Testis (tissue), 3 donors: ENCODE data around the gene PPP1CB. TPM values are rescaled to one million over a fixed set of nuclear protein-coding genes. Genes with fewer than 3 reads are reported as not detected.
"Not testable (repeated sequence)": the region's sequence is repeated elsewhere in the genome, so short reads cannot be mapped to it uniquely, and the experiment has no call there.

Experiments
- DNase-seq: peaks from one replicate; pipeline ENCODE4 v3.0.0-alpha.2; 2019
- H3K27ac ChIP-seq, 2 donors: fragments of 200-600 bp; sonication (generic); one replicate each; pipeline ENCODE4 v1.5.1; 2019
- H3K27me3 ChIP-seq: fragments of 200-600 bp; sonication (generic); one replicate; pipeline ENCODE4 v1.5.1; 2019
- H3K36me3 ChIP-seq: fragments of 200-600 bp; sonication (generic); one replicate; pipeline ENCODE4 v1.5.1; 2017; ENCODE audit warnings: low read depth; ENCODE audit errors: missing control alignments
- H3K4me1 ChIP-seq: fragments of 200-600 bp; sonication (generic); one replicate; pipeline ENCODE4 v1.5.1; 2019
- H3K4me3 ChIP-seq, 2 donors: fragments of 200-600 bp; sonication (generic); one replicate each; pipeline ENCODE4 v1.5.1; 2017 to 2019
- H3K9me3 ChIP-seq: fragments of 200-600 bp; sonication (generic); one replicate; pipeline ENCODE4 v1.5.1; 2017
- CTCF ChIP-seq, 3 experiments: fragments of 450-650 bp in 2 of 3; fragments of 200-600 bp in 1 of 3; sonication (generic) in 1 of 3; IDR thresholded peaks; one replicate each; pipeline ENCODE4 v1.5.1; 2016 to 2019; ENCODE audit warnings: antibody characterized with exemption in 3 of 3, mild to moderate bottlenecking in 2 of 3, moderate library complexity in 1 of 3
- POLR2A ChIP-seq: fragments of 450-650 bp; IDR thresholded peaks from one replicate; pipeline ENCODE4 v1.6.1; 2017; ENCODE audit warnings: antibody characterized with exemption, mild to moderate bottlenecking, moderate library complexity
- WGBS, 2 donors: methylation state at CpG; one replicate each; pipeline ENCODE4 v1.1.5; 2018; 5-methylcytosine and 5-hydroxymethylcytosine counted together
- intact Hi-C: fragments of 100-400 bp; cut with DNase I; formaldehyde crosslinking; loops from one replicate; pipeline ENCODE4 v1.15.1; 2023; ENCODE audit warnings: low total_unique reads
- polyA plus RNA-seq: library from polyadenylated mRNA; stranded (reverse); fragments of 350-450 nt; fragmentation: Illumina TruSeq; extraction: RNeasy Lipid Tissue Mini Kit (QIAGEN cat#74804); gene quantifications from one replicate; pipeline ENCODE4 v1.2.3, GENCODE V29; 2014; ENCODE audit warnings: low read depth, low replicate concordance; ENCODE audit not compliant: insufficient read depth
- total RNA-seq, 2 donors: library from RNA; depleted of rRNA; stranded (reverse); fragments of >200 nt; gene quantifications; one replicate each; pipeline ENCODE4 v1.2.3, GENCODE V29; 2016

Gene PPP1CB
- total and polyA plus RNA-seq, 3 donors from 2014 or later: 84.8 to 204 (median 175) TPM

DNA sequence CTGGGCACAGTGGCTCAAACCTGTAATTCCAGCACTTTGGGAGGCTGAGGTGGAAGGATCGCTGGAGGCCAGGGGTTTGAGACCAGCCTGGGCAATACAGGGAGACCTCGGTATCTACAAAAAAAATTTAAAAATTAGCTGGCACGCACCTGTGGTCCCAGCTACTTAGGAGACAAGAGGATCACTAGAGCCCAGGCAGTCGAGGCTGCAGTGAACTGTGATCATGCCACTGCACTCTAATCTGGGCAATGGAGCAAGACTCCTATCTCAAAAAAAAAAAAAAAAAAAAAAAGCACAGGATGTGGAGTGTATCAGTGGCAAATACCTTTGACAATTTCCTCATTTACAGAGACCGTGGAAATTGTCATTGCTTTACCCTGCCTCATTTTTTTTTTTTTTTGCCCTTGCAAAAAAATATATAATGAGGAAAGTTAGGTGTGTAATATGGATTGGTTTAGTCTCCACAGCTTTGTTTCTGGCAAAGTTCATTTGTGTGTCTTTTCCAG is 20.9 kb upstream of the PPP1CB start:
- 90 to 94% methylated on average over 5 of the region's 5 CpGs for WGBS, 2 donors
- Histone ChIP-seq H3K36me3 (no peaks in the 10 kb centered on the region), H3K9me3 (no peaks in the 10 kb centered on the region), H3K27me3 (no peaks in the 10 kb centered on the region), H3K4me1 (no peaks in the 10 kb centered on the region), H3K27ac (no peak overlapping the region), H3K4me3 (no peak overlapping the region)
- no peak for TF ChIP-seq CTCF (IDR thresholded peaks at IDR 0.05)
- TF ChIP-seq POLR2A: no peak
- intact Hi-C loops: no loop called here
- DNase-seq: no peak

DNA sequence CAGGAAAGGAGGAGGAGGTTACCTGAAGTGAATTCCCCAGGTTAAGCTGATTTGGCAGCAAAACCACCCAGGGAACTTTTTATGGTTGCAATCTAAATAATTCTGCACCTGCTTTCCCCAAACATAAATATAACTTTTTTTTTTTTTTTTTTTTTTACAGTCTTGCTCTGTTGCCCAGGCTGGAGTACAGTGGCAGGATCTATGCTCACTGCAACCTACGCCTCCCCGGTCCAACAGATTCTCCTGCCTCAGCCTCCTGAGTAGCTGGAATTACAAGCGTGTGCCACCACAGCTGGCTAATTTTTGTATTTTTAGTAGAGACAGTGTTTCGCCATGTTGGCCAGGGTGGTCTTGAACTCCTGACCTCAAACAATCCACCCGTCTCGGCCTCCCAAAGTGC is 16.1 kb upstream of the PPP1CB start:
- Histone ChIP-seq H3K9me3 (no peaks in the 10 kb centered on the region), H3K27ac (peak overlapping the region; percentile 70 to 74), H3K4me1 (peaks cover 12% of the 10 kb centered on the region), H3K36me3 (no peaks in the 10 kb centered on the region), H3K4me3 (no peak overlapping the region), H3K27me3 (no peaks in the 10 kb centered on the region)
- TF ChIP-seq CTCF (IDR thresholded peaks at IDR 0.05) (no peak), POLR2A (no peak)
- peak; percentile 5 for DNase-seq
- 71 to 77% methylated on average over 6 of the region's 6 CpGs for WGBS, 2 donors
- intact Hi-C loops: no loop called here

- Histone ChIP-seq H3K36me3 (no peaks in the 10 kb centered on the region), H3K9me3 (no peaks in the 10 kb centered on the region), H3K27ac (peak overlapping the region; percentile 70 to 74), H3K27me3 (no peaks in the 10 kb centered on the region), H3K4me1 (peaks cover 12% of the 10 kb centered on the region), H3K4me3 (no peak overlapping the region)
- DNase-seq: peak; percentile 93
- intact Hi-C loops: no loop called here
- TF ChIP-seq CTCF (IDR thresholded peaks at IDR 0.05) (no peak), POLR2A (no peak)
- 38 to 45% methylated on average over 3 of the region's 3 CpGs for WGBS, 2 donors
These were observed 15.6 kb upstream of the PPP1CB start for GRCh38 chr2:28736034-28736433.

- no peaks in the 10 kb centered on the region for H3K36me3 ChIP-seq
- no peak for DNase-seq
- H3K4me3 ChIP-seq: no peak overlapping the region
- TF ChIP-seq CTCF (IDR thresholded peaks at IDR 0.05): no peak
- TF ChIP-seq POLR2A: no peak
- H3K27me3 ChIP-seq: no peaks in the 10 kb centered on the region
- no peaks in the 10 kb centered on the region for H3K9me3 ChIP-seq
- H3K27ac ChIP-seq: no peak overlapping the region
- peaks cover 12% of the 10 kb centered on the region for H3K4me1 ChIP-seq
- intact Hi-C loops: no loop called here
- WGBS, 2 donors: 100% methylated on average over 1 of the region's 1 CpG
These were observed 14.0 kb upstream of the PPP1CB start for GRCh38 chr2:28737655-28738054.

DNA sequence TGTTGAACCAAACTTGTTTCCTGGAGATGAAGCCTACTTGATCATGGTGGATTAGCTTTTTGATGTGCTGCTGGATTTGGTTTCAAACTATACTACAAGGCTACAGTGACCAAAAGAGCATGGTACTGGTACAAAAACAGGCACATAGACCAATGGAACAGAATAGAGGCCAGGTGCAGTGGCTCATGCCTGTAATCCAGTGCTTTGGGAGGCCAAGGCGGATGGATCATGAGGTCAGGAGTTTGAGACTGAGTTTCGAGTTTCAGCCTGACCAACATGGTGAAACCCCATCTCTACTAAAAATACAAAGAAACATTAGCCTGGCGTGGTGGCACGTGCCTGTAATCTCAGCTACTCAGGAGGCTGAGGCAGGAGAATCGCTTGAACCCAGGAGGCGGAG is 9.0 kb upstream of the PPP1CB start:
- H3K27me3 ChIP-seq, intact Hi-C loops, H3K27ac ChIP-seq, H3K36me3 ChIP-seq, H3K9me3 ChIP-seq, DNase-seq, H3K4me3 ChIP-seq: not testable (repeated sequence)
- 91 to 93% methylated on average over 6 of the region's 6 CpGs for WGBS, 2 donors
- peaks cover 27% of the 10 kb centered on the region for H3K4me1 ChIP-seq
